ENCODE data around the gene TPGS1.

Gene TPGS1

DNA sequence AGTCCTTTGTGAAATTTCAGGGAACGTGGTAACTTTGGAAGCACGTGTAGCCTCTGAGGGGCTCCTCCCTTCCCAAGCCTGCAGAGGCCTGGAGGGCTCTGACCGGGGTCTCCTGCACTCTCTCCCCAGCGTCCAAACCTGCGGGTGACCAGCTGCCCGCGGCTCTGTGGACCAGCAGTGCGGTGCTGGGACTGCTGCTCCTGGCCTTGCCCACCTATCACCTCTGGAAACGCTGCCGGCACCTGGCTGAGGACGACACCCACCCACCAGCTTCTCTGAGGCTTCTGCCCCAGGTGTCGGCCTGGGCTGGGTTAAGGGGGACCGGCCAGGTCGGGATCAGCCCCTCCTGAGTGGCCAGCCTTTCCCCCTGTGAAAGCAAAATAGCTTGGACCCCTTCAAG lies 2.7 kb upstream of the TPGS1 start:
- no peak for DNase-seq (ENCODE audit: low read depth)
- TF ChIP-seq, protein P1, sequence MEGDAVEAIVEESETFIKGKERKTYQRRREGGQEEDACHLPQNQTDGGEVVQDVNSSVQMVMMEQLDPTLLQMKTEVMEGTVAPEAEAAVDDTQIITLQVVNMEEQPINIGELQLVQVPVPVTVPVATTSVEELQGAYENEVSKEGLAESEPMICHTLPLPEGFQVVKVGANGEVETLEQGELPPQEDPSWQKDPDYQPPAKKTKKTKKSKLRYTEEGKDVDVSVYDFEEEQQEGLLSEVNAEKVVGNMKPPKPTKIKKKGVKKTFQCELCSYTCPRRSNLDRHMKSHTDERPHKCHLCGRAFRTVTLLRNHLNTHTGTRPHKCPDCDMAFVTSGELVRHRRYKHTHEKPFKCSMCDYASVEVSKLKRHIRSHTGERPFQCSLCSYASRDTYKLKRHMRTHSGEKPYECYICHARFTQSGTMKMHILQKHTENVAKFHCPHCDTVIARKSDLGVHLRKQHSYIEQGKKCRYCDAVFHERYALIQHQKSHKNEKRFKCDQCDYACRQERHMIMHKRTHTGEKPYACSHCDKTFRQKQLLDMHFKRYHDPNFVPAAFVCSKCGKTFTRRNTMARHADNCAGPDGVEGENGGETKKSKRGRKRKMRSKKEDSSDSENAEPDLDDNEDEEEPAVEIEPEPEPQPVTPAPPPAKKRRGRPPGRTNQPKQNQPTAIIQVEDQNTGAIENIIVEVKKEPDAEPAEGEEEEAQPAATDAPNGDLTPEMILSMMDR (IDR thresholded peaks at IDR 0.05; ENCODE audit: low read depth, low read length) = no peak
- TF ChIP-seq MYC (IDR thresholded peaks at IDR 0.05; ENCODE audit: low read depth, low read length) (no peak), POLR2A (IDR thresholded peaks at IDR 0.05; ENCODE audit: extremely low read depth, insufficient read length) (no peak)
- TF ChIP-seq, protein P2, sequence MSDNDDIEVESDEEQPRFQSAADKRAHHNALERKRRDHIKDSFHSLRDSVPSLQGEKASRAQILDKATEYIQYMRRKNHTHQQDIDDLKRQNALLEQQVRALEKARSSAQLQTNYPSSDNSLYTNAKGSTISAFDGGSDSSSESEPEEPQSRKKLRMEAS (IDR thresholded peaks at IDR 0.05; ENCODE audit: low read depth, low read length) = no peak
- no peak overlapping the region for H3K4me3 ChIP-seq (ENCODE audit: low read depth, low read length)

DNA sequence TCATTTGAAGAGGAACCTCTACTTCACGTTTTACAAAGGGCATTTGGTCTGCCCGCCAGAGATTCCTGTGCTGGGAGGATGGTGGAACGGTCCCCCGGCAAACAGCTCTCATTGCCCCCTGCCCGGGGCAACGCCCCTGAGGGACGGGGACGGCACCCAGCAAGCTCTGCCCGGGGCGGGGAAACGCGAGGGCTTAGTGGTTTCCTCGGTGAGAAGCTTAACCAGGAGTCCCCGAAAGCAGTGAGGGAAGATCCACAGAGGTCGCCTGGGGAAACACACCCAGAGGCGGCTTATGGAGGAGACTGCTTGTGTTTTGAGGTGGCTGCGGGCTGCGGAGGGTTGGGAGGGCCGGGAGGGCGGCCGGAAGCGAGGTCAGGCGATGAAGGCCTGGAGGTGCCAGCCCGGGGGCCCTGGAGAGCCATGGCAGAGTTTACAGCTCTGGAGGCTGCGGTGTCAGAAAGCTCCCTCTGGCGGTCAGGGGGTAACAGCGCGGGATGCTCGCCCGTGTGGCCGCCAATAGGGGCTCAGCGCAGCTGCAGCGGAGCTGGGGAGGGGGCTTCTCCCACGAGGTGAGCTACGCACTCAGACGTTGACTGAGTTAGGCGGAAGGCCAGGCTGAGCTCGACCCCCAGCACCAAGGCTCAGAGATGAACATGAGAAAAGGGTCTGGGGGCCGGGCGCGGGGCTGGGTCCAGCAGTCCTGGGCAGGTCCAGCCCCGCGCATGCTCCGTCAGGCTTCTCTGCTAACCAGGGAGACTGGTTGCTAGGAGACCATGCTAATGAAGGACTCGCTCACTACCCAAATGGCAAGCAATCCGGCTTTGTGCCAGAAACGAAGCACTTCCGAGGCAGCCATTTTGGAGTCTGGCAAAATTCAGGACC lies 652 bp upstream of the TPGS1 start:
- peak overlapping the region; percentile 69 for H3K4me3 ChIP-seq (ENCODE audit: low read depth, low read length)
- TF ChIP-seq, protein P2 (IDR thresholded peaks at IDR 0.05; ENCODE audit: low read depth, low read length) = peak; percentile 31; the same call in 1 of the 2 replicates
- TF ChIP-seq POLR2A (IDR thresholded peaks at IDR 0.05; ENCODE audit: extremely low read depth, insufficient read length) = no peak
- TF ChIP-seq, protein P1 (IDR thresholded peaks at IDR 0.05; ENCODE audit: low read depth, low read length) = peak; percentile 55
- no peak for TF ChIP-seq MYC (IDR thresholded peaks at IDR 0.05; ENCODE audit: low read depth, low read length)
- peak; percentile 91 for DNase-seq (ENCODE audit: low read depth)

DNA sequence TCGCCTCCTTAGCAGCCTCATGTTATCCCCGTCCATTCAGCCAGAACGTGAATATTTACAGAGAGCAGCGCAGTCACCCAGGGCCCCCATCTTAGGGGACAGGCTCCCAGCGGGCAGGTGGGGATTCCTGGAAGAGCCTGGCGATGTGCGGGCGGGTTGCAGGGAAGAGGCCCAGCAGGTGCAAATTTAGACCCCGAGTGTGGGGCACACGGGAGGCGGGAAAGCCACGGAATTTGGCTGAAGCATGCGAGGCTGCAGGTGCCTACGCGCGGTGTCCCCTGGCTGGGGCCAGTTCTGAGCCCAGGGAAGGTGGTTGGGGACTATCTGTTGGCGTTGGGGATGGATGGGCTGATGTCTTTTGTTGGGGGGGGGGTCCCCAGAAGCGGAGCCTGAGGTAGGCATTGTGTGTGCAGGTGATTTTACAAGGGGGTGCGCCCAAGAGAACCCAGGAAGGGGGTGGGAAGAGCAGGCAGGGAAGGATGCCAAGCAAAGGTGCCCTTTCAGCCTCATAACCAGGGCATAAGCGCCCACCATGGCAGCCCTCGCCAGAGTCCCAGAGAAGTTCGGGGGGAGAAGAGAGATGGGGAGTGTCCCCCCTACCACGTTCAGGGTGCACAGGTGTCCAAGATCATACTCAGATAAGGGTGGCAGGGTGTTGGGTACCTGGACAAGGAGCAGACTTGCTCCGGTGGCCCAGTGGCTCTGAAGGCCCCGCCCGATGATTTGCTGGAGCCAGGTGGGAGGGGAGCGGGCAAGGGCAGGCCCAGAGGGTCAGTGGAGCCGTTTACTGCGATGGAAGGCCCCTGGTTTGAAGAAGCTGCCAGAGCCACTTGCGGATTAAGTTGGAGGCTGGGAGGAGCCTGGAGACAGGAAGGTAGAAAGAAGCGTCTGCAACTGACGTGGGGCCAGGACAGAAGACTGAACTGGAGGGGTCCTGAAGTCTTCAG lies 1.2 kb downstream of the TPGS1 start:
- DNase-seq (ENCODE audit: low read depth) = no peak
- TF ChIP-seq MYC (IDR thresholded peaks at IDR 0.05; ENCODE audit: low read depth, low read length) = no peak
- no peak for TF ChIP-seq POLR2A (IDR thresholded peaks at IDR 0.05; ENCODE audit: extremely low read depth, insufficient read length)
- TF ChIP-seq, protein P1 (IDR thresholded peaks at IDR 0.05; ENCODE audit: low read depth, low read length) = no peak
- TF ChIP-seq, protein P2 (IDR thresholded peaks at IDR 0.05; ENCODE audit: low read depth, low read length) = no peak
- peak overlapping the region; percentile 69 for H3K4me3 ChIP-seq (ENCODE audit: low read depth, low read length)

DNA sequence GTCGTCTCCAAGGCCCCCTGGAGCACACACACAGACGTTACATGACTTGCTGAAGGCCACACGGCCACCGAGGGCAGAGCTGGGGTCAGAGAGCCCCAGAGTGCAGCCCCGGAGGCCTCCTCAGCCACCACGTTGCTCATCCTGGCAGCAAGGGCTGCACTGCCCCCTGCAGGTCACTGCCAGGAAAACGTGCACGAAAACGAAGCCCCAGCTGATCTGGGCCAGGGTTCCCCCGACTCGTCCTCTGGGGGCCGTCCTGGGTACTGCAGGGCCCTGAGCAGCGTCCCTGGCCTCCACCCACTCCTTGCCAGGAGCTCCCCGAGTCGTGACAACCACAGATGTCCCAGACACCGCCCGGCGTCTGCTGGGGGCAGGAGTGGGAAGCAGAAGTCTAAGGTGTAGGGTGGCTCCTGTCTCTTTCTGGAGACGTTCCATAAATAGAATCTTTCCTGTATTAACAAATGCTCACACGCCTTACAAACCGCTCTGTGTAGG lies 3.4 kb downstream of the TPGS1 start:
- TF ChIP-seq, protein P2 (IDR thresholded peaks at IDR 0.05; ENCODE audit: low read depth, low read length) = peak; percentile 91
- TF ChIP-seq, protein P1 (IDR thresholded peaks at IDR 0.05; ENCODE audit: low read depth, low read length) = peak; percentile 83
- TF ChIP-seq MYC (IDR thresholded peaks at IDR 0.05; ENCODE audit: low read depth, low read length) (peak; percentile 96), POLR2A (IDR thresholded peaks at IDR 0.05; ENCODE audit: extremely low read depth, insufficient read length) (no peak)
- DNase-seq (ENCODE audit: low read depth) = peak; percentile 91
- H3K4me3 ChIP-seq (ENCODE audit: low read depth, low read length) = peak overlapping the region; percentile 25

DNA sequence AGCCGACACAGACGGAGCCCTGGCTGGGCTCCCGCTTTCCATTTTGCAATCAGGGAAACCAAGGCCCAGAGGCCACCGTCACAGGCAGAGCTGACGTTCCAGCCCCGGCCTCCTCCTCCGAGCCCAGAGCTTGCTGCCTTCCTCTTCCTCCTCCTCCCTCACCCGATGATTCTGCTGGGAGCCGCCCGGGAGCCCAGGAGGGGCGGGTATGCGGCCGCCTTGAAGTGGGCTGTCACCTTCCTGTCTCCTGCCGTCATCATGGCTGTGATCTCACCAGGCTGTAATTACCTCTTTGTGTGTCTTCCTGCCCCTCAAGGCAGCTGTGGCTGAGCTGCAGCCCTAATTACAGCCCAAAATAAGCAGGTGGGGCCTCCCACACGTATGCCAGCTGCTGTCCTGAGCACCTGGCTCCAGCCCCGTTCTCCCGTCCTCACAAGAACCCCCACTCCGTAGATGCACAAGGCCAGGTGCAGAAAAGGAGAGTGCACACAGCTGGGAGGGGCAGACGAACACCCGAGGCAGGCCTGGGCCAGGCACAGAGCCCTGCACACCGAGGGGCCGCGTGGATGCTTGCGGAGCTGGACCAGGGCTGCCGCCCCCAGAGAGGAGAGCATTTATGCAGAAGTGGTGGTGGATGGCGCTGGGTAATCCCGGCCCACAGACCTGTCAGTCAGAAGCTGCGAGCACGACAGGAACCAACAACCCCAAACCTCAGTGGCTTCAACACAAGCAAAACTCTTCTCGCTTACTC lies 4.0 kb downstream of the TPGS1 start:
- DNase-seq (ENCODE audit: low read depth) = peak; percentile 74
- peak overlapping the region; percentile 25 for H3K4me3 ChIP-seq (ENCODE audit: low read depth, low read length)
- TF ChIP-seq, protein P2 (IDR thresholded peaks at IDR 0.05; ENCODE audit: low read depth, low read length) = no peak
- TF ChIP-seq, protein P1 (IDR thresholded peaks at IDR 0.05; ENCODE audit: low read depth, low read length) = no peak
- TF ChIP-seq MYC (IDR thresholded peaks at IDR 0.05; ENCODE audit: low read depth, low read length) = no peak
- no peak for TF ChIP-seq POLR2A (IDR thresholded peaks at IDR 0.05; ENCODE audit: extremely low read depth, insufficient read length)
